Endodermal cell (in vitro differentiated cells): Measurements from ENCODE around the gene COL4A2. TPM values are rescaled to one million over a fixed set of nuclear protein-coding genes. Genes with fewer than 3 reads are reported as not detected.

Experiments
- DNase-seq: peaks from one replicate; pipeline ENCODE4 v3.0.0-alpha.2; 2017
- H3K27ac ChIP-seq: 2 replicates; pipeline ENCODE4 v1.5.1; 2013; ENCODE audit warnings: mild to moderate bottlenecking, low read depth, low read length, moderate library complexity
- H3K27me3 ChIP-seq: 2 replicates; pipeline ENCODE4 v1.6.1; 2013; ENCODE audit warnings: mild to moderate bottlenecking, low read length, moderate library complexity; ENCODE audit not compliant: insufficient read depth, control insufficient read depth, poor library complexity, severe bottlenecking
- H3K36me3 ChIP-seq: 2 replicates; pipeline ENCODE4 v1.7.0; 2013; ENCODE audit warnings: mild to moderate bottlenecking, low read length, moderate library complexity; ENCODE audit not compliant: control insufficient read depth, insufficient read depth
- H3K4me1 ChIP-seq: one replicate; pipeline ENCODE4 v1.7.0; 2013; ENCODE audit warnings: low read length; ENCODE audit not compliant: control insufficient read depth, insufficient read depth
- H3K4me3 ChIP-seq: 2 replicates; pipeline ENCODE4 v1.5.1; 2013; ENCODE audit warnings: mild to moderate bottlenecking, low read length, moderate library complexity
- H3K9ac ChIP-seq: 2 replicates; pipeline ENCODE4 v1.6.1; 2013; ENCODE audit warnings: mild to moderate bottlenecking, low read length, moderate library complexity; ENCODE audit not compliant: poor library complexity, severe bottlenecking; ENCODE audit errors: extremely low read depth
- H3K9me3 ChIP-seq: 2 replicates; pipeline ENCODE4 v1.6.1; 2013; ENCODE audit warnings: mild to moderate bottlenecking, low read length, moderate library complexity; ENCODE audit not compliant: control insufficient read depth
- H3K27ac Mint-ChIP-seq: 2 replicates; pipeline ENCODE4 v1.8.0; 2020; ENCODE audit warnings: mixed read lengths
- H3K27me3 Mint-ChIP-seq: 2 replicates; pipeline ENCODE4 v1.8.0; 2021; ENCODE audit warnings: mild to moderate bottlenecking, mixed read lengths; ENCODE audit not compliant: insufficient read depth
- H3K36me3 Mint-ChIP-seq: 2 replicates; pipeline ENCODE4 v1.8.0; 2020; ENCODE audit warnings: low read depth, mixed read lengths
- H3K4me1 Mint-ChIP-seq: 2 replicates; pipeline ENCODE4 v1.8.0; 2020; ENCODE audit warnings: mixed read lengths
- H3K4me3 Mint-ChIP-seq: 2 replicates; pipeline ENCODE4 v1.8.0; 2020; ENCODE audit warnings: mild to moderate bottlenecking, moderate library complexity, mixed read lengths
- H3K9me3 Mint-ChIP-seq: 2 replicates; pipeline ENCODE4 v1.8.0; 2020; ENCODE audit warnings: mild to moderate bottlenecking, mixed read lengths
- WGBS, 2 experiments: methylation state at CpG; one replicate each; pipeline versions ENCODE4 v1.1.5 to v1.1.7; 2013; ENCODE audit warnings: missing lambda C conversion rate in 2 of 2, mixed read lengths in 1 of 2; ENCODE audit not compliant: insufficient coverage in 1 of 2, insufficient read length in 1 of 2; 5-methylcytosine and 5-hydroxymethylcytosine counted together
- long read RNA-seq, 4 experiments: library from polyadenylated mRNA in 2 of 4; library from RNA in 1 of 4; library from capped mRNA in 1 of 4; stranded (forward) in 3 of 4; unstranded in 1 of 4; transcript quantifications; one replicate each; pipeline ENCODE4 v2.0.0, GENCODE V29; 2020 to 2021; ENCODE audit warnings: inconsistent platforms in 1 of 4
- polyA plus RNA-seq, 2 experiments: library from polyadenylated mRNA; stranded (reverse); fragments of 50-300 nt; gene quantifications; one replicate each; pipeline ENCODE4 v1.2.3, GENCODE V29; 2013
- total RNA-seq, 2 donors: library from RNA; stranded (reverse); fragmentation: NEBNext Ultra II Directional in 1 of 2; extraction: Animal tissue kit (Norgen Biotek cat#: 25700) in 1 of 2; gene quantifications; 2 replicates in 1 of 2; 3 replicates in 1 of 2; pipeline ENCODE4 v1.2.1, GENCODE V29; 2021
- TF ChIP-seq, protein P1 (sequence below): fragments of 200-600 bp; sonication (generic); conservative IDR thresholded peaks from 2 replicates; pipeline ENCODE4 v1.5.0; 2021; ENCODE audit warnings: antibody characterized with exemption, mild to moderate bottlenecking

Gene COL4A2
- total RNA-seq = 100 to 1,000 TPM; 388 to 398 TPM
- polyA plus RNA-seq (2013, experiment 1 of 2) = 216 TPM
- 219 TPM for polyA plus RNA-seq (2013, experiment 2 of 2)
- long read RNA-seq, experiment 1, transcript COL4A2-212 (1 exons, 1,663 nt) = major isoform, 26 of 106 reads
- long read RNA-seq, experiment 1, partial matches to known transcripts = 72 of 106 reads
- long read RNA-seq, experiment 1, other reads (novel, unspliced or antisense) = 5 of 106 reads
- long read RNA-seq, experiment 2, full-length matches to known transcripts = 193 of 519 reads
- long read RNA-seq, experiment 2, partial matches to known transcripts = 291 of 519 reads
- long read RNA-seq, experiment 2, other reads (novel, unspliced or antisense) = 35 of 519 reads
- long read RNA-seq, experiment 3, full-length matches to known transcripts = 13 of 195 reads
- long read RNA-seq, experiment 3, partial matches to known transcripts = 145 of 195 reads
- long read RNA-seq, experiment 3, other reads (novel, unspliced or antisense) = 37 of 195 reads
- long read RNA-seq, experiment 4, partial matches to known transcripts = 1 of 2 reads
- long read RNA-seq, experiment 4, other reads (novel, unspliced or antisense) = 1 of 2 reads

GRCh38 chr13:110306960-110307766 lies at the start of gene COL4A2, which contains the start of gene COL4A1:
Gene COL4A2, plus strand, starts transcription at chr13:110307284. Its CDS starts 620 bp downstream, at chr13:110307904.
Gene COL4A1, minus strand, starts transcription at chr13:110307157. Its CDS starts 130 bp downstream, at chr13:110307027.
- Histone ChIP-seq H3K4me3 (peak within 1 kb of the TSS; percentile 92), H3K4me1 (peaks cover 41% of the 10 kb centered on the region), H3K9me3 (no peaks in the 10 kb centered on the region), H3K9ac (peak within 1 kb of the TSS; percentile 82), H3K36me3 (peaks cover 48% of the 10 kb centered on the region), H3K27me3 (no peaks in the 10 kb centered on the region), H3K27ac (peak within 1 kb of the TSS; percentile 26)
- Mint-ChIP-seq H3K27me3 (peaks cover 4% of the 10 kb centered on the region), H3K9me3 (no peaks in the 10 kb centered on the region), H3K27ac (peak within 1 kb of the TSS; percentile 94), H3K4me3 (peak within 1 kb of the TSS; percentile 93), H3K4me1 (peaks cover 59% of the 10 kb centered on the region), H3K36me3 (peaks cover 49% of the 10 kb centered on the region)
- peak; percentile 90 for DNase-seq
- WGBS, 2 experiments = 0 to 1% methylated on average over 25 to 96 of the region's 96 CpGs
- TF ChIP-seq, protein P1, sequence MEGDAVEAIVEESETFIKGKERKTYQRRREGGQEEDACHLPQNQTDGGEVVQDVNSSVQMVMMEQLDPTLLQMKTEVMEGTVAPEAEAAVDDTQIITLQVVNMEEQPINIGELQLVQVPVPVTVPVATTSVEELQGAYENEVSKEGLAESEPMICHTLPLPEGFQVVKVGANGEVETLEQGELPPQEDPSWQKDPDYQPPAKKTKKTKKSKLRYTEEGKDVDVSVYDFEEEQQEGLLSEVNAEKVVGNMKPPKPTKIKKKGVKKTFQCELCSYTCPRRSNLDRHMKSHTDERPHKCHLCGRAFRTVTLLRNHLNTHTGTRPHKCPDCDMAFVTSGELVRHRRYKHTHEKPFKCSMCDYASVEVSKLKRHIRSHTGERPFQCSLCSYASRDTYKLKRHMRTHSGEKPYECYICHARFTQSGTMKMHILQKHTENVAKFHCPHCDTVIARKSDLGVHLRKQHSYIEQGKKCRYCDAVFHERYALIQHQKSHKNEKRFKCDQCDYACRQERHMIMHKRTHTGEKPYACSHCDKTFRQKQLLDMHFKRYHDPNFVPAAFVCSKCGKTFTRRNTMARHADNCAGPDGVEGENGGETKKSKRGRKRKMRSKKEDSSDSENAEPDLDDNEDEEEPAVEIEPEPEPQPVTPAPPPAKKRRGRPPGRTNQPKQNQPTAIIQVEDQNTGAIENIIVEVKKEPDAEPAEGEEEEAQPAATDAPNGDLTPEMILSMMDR = no peak

- Histone ChIP-seq H3K4me1 (no peaks in the 10 kb centered on the region), H3K9me3 (no peaks in the 10 kb centered on the region), H3K27me3 (no peaks in the 10 kb centered on the region), H3K4me3 (no peak overlapping the region), H3K27ac (no peak overlapping the region), H3K36me3 (peaks cover 37% of the 10 kb centered on the region), H3K9ac (no peak overlapping the region)
- DNase-seq = peak; percentile 23
- 97 to 100% methylated on average over 2 to 3 of the region's 3 CpGs for WGBS, 2 experiments
- Mint-ChIP-seq H3K27ac (no peak overlapping the region), H3K4me1 (peaks cover 11% of the 10 kb centered on the region), H3K9me3 (no peaks in the 10 kb centered on the region), H3K4me3 (no peak overlapping the region), H3K36me3 (peaks cover 28% of the 10 kb centered on the region), H3K27me3 (no peaks in the 10 kb centered on the region)
- TF ChIP-seq, protein P1 = no peak
Measured at GRCh38 chr13:110257408-110257807, 49.7 kb upstream of the COL4A2 start.

DNA sequence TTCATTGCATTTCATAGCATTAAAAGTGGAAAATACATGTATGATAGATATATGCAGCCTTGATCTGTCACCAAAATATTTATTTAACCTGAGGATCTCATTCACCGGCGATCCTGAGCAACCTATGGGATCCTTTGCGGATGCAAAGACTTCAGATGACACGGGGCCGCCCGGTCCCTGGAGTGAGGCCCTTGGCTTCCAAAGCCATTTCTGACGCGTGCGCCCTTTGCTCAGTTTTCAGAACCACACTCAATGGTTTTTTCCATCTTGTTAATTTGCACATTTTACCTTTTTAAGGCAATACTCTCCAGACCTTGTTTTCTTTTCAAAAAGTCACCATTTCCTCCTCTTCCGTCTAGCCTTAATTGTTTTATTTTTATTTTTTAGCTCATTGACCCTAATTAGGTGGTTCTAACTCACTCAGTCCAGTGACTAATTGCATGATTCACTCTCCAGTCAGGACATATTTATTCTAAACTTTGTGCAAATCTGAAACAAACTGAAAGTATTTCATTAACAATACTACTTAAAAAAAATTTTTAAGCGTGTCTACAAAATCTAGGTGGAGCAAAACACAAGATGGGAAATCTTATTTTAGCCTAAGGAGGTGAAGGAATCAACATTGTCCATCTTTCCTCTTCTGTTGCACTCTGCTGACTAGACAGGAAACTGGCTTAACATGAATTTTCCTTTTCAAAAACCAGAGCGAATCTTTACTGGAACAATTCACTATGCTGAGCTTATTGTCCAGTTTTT lies 48.0 kb upstream of the COL4A2 start:
- peak; percentile 17 for DNase-seq
- no peak overlapping the region for H3K27ac Mint-ChIP-seq
- Histone ChIP-seq H3K9ac (no peak overlapping the region), H3K27me3 (no peaks in the 10 kb centered on the region), H3K36me3 (peaks cover 48% of the 10 kb centered on the region), H3K9me3 (no peaks in the 10 kb centered on the region), H3K4me1 (no peaks in the 10 kb centered on the region), H3K4me3 (no peak overlapping the region), H3K27ac (no peak overlapping the region)
- TF ChIP-seq, protein P1 = no peak
- H3K4me3 Mint-ChIP-seq = no peak overlapping the region
- peaks cover 32% of the 10 kb centered on the region for H3K36me3 Mint-ChIP-seq
- no peaks in the 10 kb centered on the region for H3K9me3 Mint-ChIP-seq
- 97 to 98% methylated on average over 12 of the region's 12 CpGs for WGBS, 2 experiments
- H3K4me1 Mint-ChIP-seq = peaks cover 20% of the 10 kb centered on the region
- no peaks in the 10 kb centered on the region for H3K27me3 Mint-ChIP-seq
